ENCODE results near the gene KCNQ1.

The KCNQ1 gene

GRCh38 chr11:2665526-2666400 lies 221.0 kb downstream of the KCNQ1 start:
- DNase-seq (ENCODE audit: low spot score): no peak

GRCh38 chr11:2666401-2666741 lies 221.6 kb downstream of the KCNQ1 start:
- no peak for DNase-seq (ENCODE audit: low spot score)

GRCh38 chr11:2666828-2667570 lies 222.2 kb downstream of the KCNQ1 start:
- no peak for DNase-seq (ENCODE audit: low spot score)

- DNase-seq (ENCODE audit: low spot score): no peak
Measured at GRCh38 chr11:2667940-2668339, 223.1 kb downstream of the KCNQ1 start.

- no peak for DNase-seq (ENCODE audit: low spot score)
Measured at GRCh38 chr11:2668876-2669275, 224.1 kb downstream of the KCNQ1 start.

GRCh38 chr11:2669634-2670469 lies 225.0 kb downstream of the KCNQ1 start:
- no peak for DNase-seq (ENCODE audit: low spot score)

- no peak for DNase-seq (ENCODE audit: low spot score)
Measured at GRCh38 chr11:2670541-2671100, 225.8 kb downstream of the KCNQ1 start.

- DNase-seq (ENCODE audit: low spot score): no peak
Measured at GRCh38 chr11:2671748-2672147, 226.9 kb downstream of the KCNQ1 start.

- no peak for DNase-seq (ENCODE audit: low spot score)
Measured at GRCh38 chr11:2672553-2673249, 227.9 kb downstream of the KCNQ1 start.

- no peak for DNase-seq (ENCODE audit: low spot score)
Measured at GRCh38 chr11:2673250-2673610, 228.4 kb downstream of the KCNQ1 start.

- no peak for DNase-seq (ENCODE audit: low spot score)
Measured at GRCh38 chr11:2673871-2674471, 229.2 kb downstream of the KCNQ1 start.

GRCh38 chr11:2674658-2675131 lies 229.9 kb downstream of the KCNQ1 start:
- DNase-seq (ENCODE audit: low spot score): no peak

- DNase-seq (ENCODE audit: low spot score): no peak
Measured at GRCh38 chr11:2675540-2675939, 230.7 kb downstream of the KCNQ1 start.

GRCh38 chr11:2677127-2677526 lies 232.3 kb downstream of the KCNQ1 start:
- no peak for DNase-seq (ENCODE audit: low spot score)

- DNase-seq (ENCODE audit: low spot score): no peak
Measured at GRCh38 chr11:2678396-2678795, 233.6 kb downstream of the KCNQ1 start.

GRCh38 chr11:2679011-2679676 lies 234.3 kb downstream of the KCNQ1 start:
- no peak for DNase-seq (ENCODE audit: low spot score)

GRCh38 chr11:2681408-2682145 lies 236.8 kb downstream of the KCNQ1 start:
- DNase-seq (ENCODE audit: low spot score): no peak

- DNase-seq (ENCODE audit: low spot score): no peak
Measured at GRCh38 chr11:2683806-2684205, 239.0 kb downstream of the KCNQ1 start.

- no peak for DNase-seq (ENCODE audit: low spot score)
Measured at GRCh38 chr11:2684581-2684980, 239.8 kb downstream of the KCNQ1 start.

GRCh38 chr11:2685051-2685450 lies 240.2 kb downstream of the KCNQ1 start:
- DNase-seq (ENCODE audit: low spot score): no peak

Data from D341Med (cell line).